NB4 (cell line): ENCODE measurements around the gene TCF7L2.

Source experiments
- POLR2A ChIP-seq: IDR thresholded peaks from 2 replicates; pipeline ENCODE4 v1.6.1; 2011; ENCODE audit warnings: mild to moderate bottlenecking; ENCODE audit not compliant: insufficient read length; ENCODE audit errors: extremely low read depth
- TF ChIP-seq, protein P1 (sequence below): IDR thresholded peaks from one replicate; pipeline ENCODE4 v1.5.1; 2012; ENCODE audit warnings: low read depth, low read length

DNA sequence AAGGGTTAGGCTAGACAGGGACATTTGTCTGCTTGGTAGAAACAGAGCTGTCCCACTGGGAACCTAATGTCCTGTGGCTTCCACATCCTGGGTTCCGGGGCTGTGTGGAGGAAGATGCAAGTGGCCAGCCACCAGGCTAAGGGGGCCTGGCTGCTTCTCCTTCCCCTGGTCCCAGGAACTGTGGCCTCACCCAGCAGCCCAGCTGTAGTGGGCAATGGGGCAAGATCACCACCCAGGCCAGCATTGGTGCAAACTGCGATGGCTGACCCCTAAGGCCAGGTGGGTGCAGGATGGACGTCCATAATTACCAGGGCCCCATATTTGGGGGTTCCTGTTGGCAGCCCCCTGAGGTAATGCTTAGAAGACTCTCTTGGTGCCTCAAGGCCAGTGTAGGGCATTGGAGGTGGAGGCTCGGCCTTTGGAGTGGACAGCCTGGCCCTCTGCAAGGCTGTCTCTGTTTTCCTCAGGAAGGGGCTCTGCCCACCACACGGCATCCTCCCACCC, 226.7 kb downstream of the TCF7L2 start:
- TF ChIP-seq POLR2A = no peak
- TF ChIP-seq, protein P1, sequence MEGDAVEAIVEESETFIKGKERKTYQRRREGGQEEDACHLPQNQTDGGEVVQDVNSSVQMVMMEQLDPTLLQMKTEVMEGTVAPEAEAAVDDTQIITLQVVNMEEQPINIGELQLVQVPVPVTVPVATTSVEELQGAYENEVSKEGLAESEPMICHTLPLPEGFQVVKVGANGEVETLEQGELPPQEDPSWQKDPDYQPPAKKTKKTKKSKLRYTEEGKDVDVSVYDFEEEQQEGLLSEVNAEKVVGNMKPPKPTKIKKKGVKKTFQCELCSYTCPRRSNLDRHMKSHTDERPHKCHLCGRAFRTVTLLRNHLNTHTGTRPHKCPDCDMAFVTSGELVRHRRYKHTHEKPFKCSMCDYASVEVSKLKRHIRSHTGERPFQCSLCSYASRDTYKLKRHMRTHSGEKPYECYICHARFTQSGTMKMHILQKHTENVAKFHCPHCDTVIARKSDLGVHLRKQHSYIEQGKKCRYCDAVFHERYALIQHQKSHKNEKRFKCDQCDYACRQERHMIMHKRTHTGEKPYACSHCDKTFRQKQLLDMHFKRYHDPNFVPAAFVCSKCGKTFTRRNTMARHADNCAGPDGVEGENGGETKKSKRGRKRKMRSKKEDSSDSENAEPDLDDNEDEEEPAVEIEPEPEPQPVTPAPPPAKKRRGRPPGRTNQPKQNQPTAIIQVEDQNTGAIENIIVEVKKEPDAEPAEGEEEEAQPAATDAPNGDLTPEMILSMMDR = no peak
